GM12878 (cell line): Measurements from ENCODE around the gene PAQR9. TPM values are rescaled to one million over a fixed set of nuclear protein-coding genes. Genes with fewer than 3 reads are reported as not detected.
A peak's percentile ranks its signal among the peaks of the same experiment; 100 is the strongest.
"Not testable (repeated sequence)": the region's sequence is repeated elsewhere in the genome, so short reads cannot be mapped to it uniquely, and the experiment has no call there.

Source experiments
- ATAC-seq: fragments of 200-7000 bp; cut with Tn5 transposase; 3 replicates; pipeline ENCODE4 v1.9.1; 2020; ENCODE audit warnings: mild to moderate bottlenecking, moderate library complexity
- BruUV-seq: library from RNA; stranded (reverse); fragments of 400-500 nt; replicated peaks from 2 replicates; lab custom pipeline; 2021; lab: Mats Ljungman, UMichigan
- CTCF ChIA-PET: fragments of 300-600 bp; sonication (Branson Sonifier 250); formaldehyde crosslinking; extraction: SDS; loops from one replicate; lab custom pipeline; 2021; ENCODE audit warnings: inconsistent platforms; lab: Yijun Ruan, JAX
- POLR2A ChIA-PET: fragments of 350-600 bp; formaldehyde crosslinking; extraction: SDS; loops from one replicate; lab custom pipeline; 2021; ENCODE audit warnings: inconsistent platforms; lab: Charles Lee
- RAD21 ChIA-PET: fragments of 300-600 bp; sonication (Branson Sonifier 250); formaldehyde crosslinking; loops from one replicate; lab custom pipeline; 2023; ENCODE audit warnings: antibody characterized with exemption; ENCODE audit not compliant: unreplicated experiment; lab: Charles Lee
- SMC1A ChIA-PET: fragments of 300-600 bp; sonication (Branson Sonifier 250); formaldehyde crosslinking; loops from one replicate; lab custom pipeline; 2023; ENCODE audit not compliant: unreplicated experiment, uncharacterized antibody; lab: Charles Lee
- DNase-seq: peaks from one replicate; pipeline ENCODE4 v3.0.0-alpha.2; 2011; ENCODE audit warnings: low read depth, low spot score
- FAIRE-seq: peaks from 3 replicates; lab custom pipeline; 2011; peaks lifted over from hg19 to GRCh38; lab: Jason Lieb, UNC
- H2AFZ ChIP-seq: 2 replicates; pipeline ENCODE4 v1.6.0; 2011; ENCODE audit warnings: low read depth, low read length, control low read depth; ENCODE audit not compliant: control insufficient read depth
- H3K27ac ChIP-seq: 2 replicates; pipeline ENCODE4 v1.5.1; 2011; ENCODE audit warnings: control low read depth; ENCODE audit not compliant: control insufficient read depth, insufficient read depth
- H3K27me3 ChIP-seq, 2 experiments: replicated peaks in 1 of 2; 2 replicates each; pipeline versions ENCODE4 v1.6.0 to v1.6.1; 2011; ENCODE audit warnings: low read length in 1 of 2; ENCODE audit not compliant: control insufficient read depth in 2 of 2, insufficient read depth in 2 of 2
- H3K36me3 ChIP-seq, 2 experiments: 2 replicates each; pipeline ENCODE4 v1.5.1; 2011; ENCODE audit warnings: low read length in 1 of 2; ENCODE audit not compliant: control insufficient read depth in 2 of 2, insufficient read depth in 2 of 2
- H3K4me1 ChIP-seq: 2 replicates; pipeline ENCODE4 v1.6.1; 2011; ENCODE audit warnings: mild to moderate bottlenecking, low read length, moderate library complexity, mixed read lengths; ENCODE audit not compliant: control insufficient read depth, insufficient read depth
- H3K4me2 ChIP-seq: 2 replicates; pipeline ENCODE4 v1.6.0; 2011; ENCODE audit warnings: control low read depth; ENCODE audit not compliant: control insufficient read depth, insufficient read depth
- H3K4me3 ChIP-seq: fragments of 200-600 bp; sonication (generic); 2 replicates; pipeline ENCODE4 v1.5.1; 2016
- H3K79me2 ChIP-seq: 2 replicates; pipeline ENCODE4 v1.6.0; 2011; ENCODE audit warnings: low read length; ENCODE audit not compliant: control insufficient read depth, insufficient read depth
- H3K9ac ChIP-seq: 2 replicates; pipeline ENCODE4 v1.8.0; 2011; ENCODE audit warnings: low read length, control low read depth, mixed read lengths; ENCODE audit not compliant: control insufficient read depth, insufficient read depth
- H3K9me3 ChIP-seq: replicated peaks from 3 replicates; pipeline ENCODE4 v1.5.1; 2011; ENCODE audit warnings: mild to moderate bottlenecking, low read length; ENCODE audit not compliant: control insufficient read depth, insufficient read depth
- H4K20me1 ChIP-seq: 2 replicates; pipeline ENCODE4 v1.6.0; 2011; ENCODE audit not compliant: control insufficient read depth, insufficient read depth
- BCLAF1 ChIP-seq: fragments of 450-650 bp; IDR thresholded peaks from 2 replicates; pipeline ENCODE4 v1.6.1; 2017; ENCODE audit warnings: antibody characterized with exemption, mild to moderate bottlenecking, moderate library complexity
- CBX3 ChIP-seq: fragments of 200-600 bp; sonication (generic); IDR thresholded peaks from 2 replicates; pipeline ENCODE4 v1.6.1; 2016; ENCODE audit warnings: low read depth, borderline replicate concordance
- MLLT1 ChIP-seq: fragments of 450-650 bp; IDR thresholded peaks from 2 replicates; pipeline ENCODE4 v1.6.1; 2016; ENCODE audit warnings: mild to moderate bottlenecking
- MYC ChIP-seq: IDR thresholded peaks from 2 replicates; pipeline ENCODE4 v1.6.1; 2011; ENCODE audit warnings: mild to moderate bottlenecking, low read length, moderate library complexity, inconsistent platforms; ENCODE audit not compliant: insufficient read depth, insufficient replicate concordance, insufficient read length, severe bottlenecking
- RAD51 ChIP-seq: fragments of 450-650 bp; IDR thresholded peaks from 2 replicates; pipeline ENCODE4 v1.6.1; 2016; ENCODE audit warnings: moderate library complexity, mild to moderate bottlenecking, inconsistent platforms
- ZBTB11 ChIP-seq: fragments of 450-650 bp; formaldehyde crosslinking; IDR thresholded peaks from 2 replicates; pipeline ENCODE4 v1.5.0; 2022; ENCODE audit warnings: mild to moderate bottlenecking, missing genetic modification characterization
- WGBS: methylation state at CpG from one replicate; pipeline ENCODE4 v1.1.6; 2016; ENCODE audit warnings: low lambda C conversion rate; ENCODE audit not compliant: insufficient replicate concordance, insufficient coverage; ENCODE audit errors: missing lambda C conversion rate; 5-methylcytosine and 5-hydroxymethylcytosine counted together
- in situ Hi-C: fragments of 300-500 bp; cut with MboI; formaldehyde crosslinking; loops from 9 replicates; pipeline ENCODE4 v1.14.3; 2018; ENCODE audit warnings: mixed read lengths
- intact Hi-C: fragments of 100-400 bp; cut with micrococcal nuclease; formaldehyde crosslinking; loops from one replicate; pipeline ENCODE4 v1.14.2; 2022; ENCODE audit not compliant: unreplicated experiment
- polyA plus RNA-seq, 11 experiments: library from polyadenylated mRNA; depleted of rRNA in 4 of 11; unstranded in 6 of 11; stranded (reverse) in 5 of 11; fragments of >200 nt; fragmentation: Nextera tagmentation in 4 of 11; fragmentation: Illumina TruSeq in 1 of 11; extraction: Ambion mirVana in 4 of 11; extraction: Trizol in 1 of 11; gene quantifications; 1 replicate in 1 of 11; 2 replicates in 10 of 11; pipeline versions ENCODE4 v1.2.1 to v1.2.3, GENCODE V29; 2011 to 2016; ENCODE audit warnings: inconsistent platforms in 2 of 11, missing spikeins in 2 of 11, low read depth in 1 of 11
- total RNA-seq, 4 experiments: library from RNA; depleted of rRNA in 3 of 4; stranded (reverse); fragments of >200 nt in 3 of 4; fragmentation: Illumina TruSeq in 1 of 4; extraction: Trizol in 1 of 4; gene quantifications; 2 replicates each; pipeline versions ENCODE4 v1.2.1 to v1.2.3, GENCODE V29; 2013 to 2021

The PAQR9 gene
- total and polyA plus RNA-seq, 10 of the 15 experiments (the other 5 are each of a cell fraction or from before 2014, with no cell fraction given): not detected

- intact Hi-C loops, H3K4me2 ChIP-seq, in situ Hi-C loops, H3K9me3 ChIP-seq, H3K9ac ChIP-seq, FAIRE-seq, H3K4me1 ChIP-seq, H3K4me3 ChIP-seq, BruUV-seq, H3K36me3 ChIP-seq, H3K27me3 ChIP-seq, H3K79me2 ChIP-seq, H4K20me1 ChIP-seq, H3K27ac ChIP-seq, DNase-seq: not testable (repeated sequence)
- ChIA-PET CTCF (interaction anchor here (0.8 to 2.6 kb wide), 20 partner anchors 9 to 686 kb away, joined by 3 to 58 read pairs (median 4); partner anchors contain the start of gene U2SURP), RAD21 (interaction anchor here (0.7 to 2.6 kb wide), 4 partner anchors 11 to 159 kb away, joined by 3 to 19 read pairs (median 9); no protein-coding TSS in a partner anchor), POLR2A (interaction anchor here (1.7 kb wide), 1 partner anchor 135 kb away, joined by 4 read pairs; no protein-coding TSS in a partner anchor), SMC1A (interaction anchor here (0.7 to 2.2 kb wide), 5 partner anchors 14 to 159 kb away, joined by 3 to 25 read pairs (median 4); partner anchors contain the start of gene U2SURP)
- ATAC-seq: peak; percentile 16; the same call in 2 of the 3 replicates
- peak; percentile 80 for TF ChIP-seq RAD51
- H2AFZ ChIP-seq: peak overlapping the region; percentile 35; the same call in 1 of the 2 replicates
- WGBS: 94% methylated on average over 2 of the region's 2 CpGs
Measured at GRCh38 chr3:142988221-142988620, 24.7 kb upstream of the PAQR9 start.

- intact Hi-C loops: loop anchor here (2.0 kb wide), 2 partner anchors 57 to 159 kb away; no protein-coding TSS in a partner anchor
- CTCF ChIA-PET: interaction anchor here (0.8 to 2.6 kb wide), 22 partner anchors 10 to 687 kb away, joined by 3 to 58 read pairs (median 4); partner anchors contain the start of gene U2SURP
- H3K27ac ChIP-seq: no peak overlapping the region
- FAIRE-seq (no peak), DNase-seq (no peak), ATAC-seq (peak; percentile 88)
- H4K20me1 ChIP-seq: no peaks in the 10 kb centered on the region
- WGBS: 21% methylated on average over 7 of the region's 7 CpGs
- H3K9ac ChIP-seq: no peak overlapping the region
- H2AFZ ChIP-seq: peak overlapping the region; percentile 35
- in situ Hi-C loops: no loop called here
- POLR2A ChIA-PET: interaction anchor here (0.6 to 1.7 kb wide), 2 partner anchors 20 to 134 kb away, joined by 3 to 4 read pairs; no protein-coding TSS in a partner anchor
- H3K27me3 ChIP-seq: no peaks in the 10 kb centered on the region
- SMC1A ChIA-PET: interaction anchor here (0.7 to 2.2 kb wide), 6 partner anchors 14 to 405 kb away, joined by 3 to 25 read pairs (median 4); partner anchors contain the start of gene U2SURP
- H3K4me3 ChIP-seq: no peak overlapping the region
- H3K9me3 ChIP-seq: no peaks in the 10 kb centered on the region; the same call in 2 of the 3 replicates
- no TSS peak for BruUV-seq
- H3K4me1 ChIP-seq: 0 out of 2 replicates have a peak, but pooled peaks cover 3% of the 10 kb centered on the region
- no peaks in the 10 kb centered on the region for H3K79me2 ChIP-seq
- RAD21 ChIA-PET: interaction anchor here (0.7 to 2.6 kb wide), 4 partner anchors 12 to 158 kb away, joined by 3 to 19 read pairs (median 9); no protein-coding TSS in a partner anchor
- H3K4me2 ChIP-seq: no peak overlapping the region
- no peaks in the 10 kb centered on the region for H3K36me3 ChIP-seq
- TF ChIP-seq ZBTB11 (CRISPR knock-in tag) (no peak), MLLT1 (no peak), MYC (no peak), CBX3 (no peak), BCLAF1 (no peak)
Measured at GRCh38 chr3:142987707-142988106, 24.2 kb upstream of the PAQR9 start.
